GM20000 (cell line): Measurements from ENCODE around the gene ANKS1B.

Experiments
- DNase-seq: peaks from one replicate; pipeline ENCODE4 v3.0.0; 2012; ENCODE audit warnings: low spot score
- TF ChIP-seq, protein P1 (sequence below): IDR thresholded peaks from 2 replicates; pipeline ENCODE4 v1.5.1; 2012; ENCODE audit warnings: mild to moderate bottlenecking, control low read depth; ENCODE audit errors: extremely low read depth, missing control alignments

ANKS1B gene

GRCh38 chr12:98814254-98814653 lies 1170.5 kb downstream of the ANKS1B start:
- no peak for DNase-seq
- TF ChIP-seq, protein P1, sequence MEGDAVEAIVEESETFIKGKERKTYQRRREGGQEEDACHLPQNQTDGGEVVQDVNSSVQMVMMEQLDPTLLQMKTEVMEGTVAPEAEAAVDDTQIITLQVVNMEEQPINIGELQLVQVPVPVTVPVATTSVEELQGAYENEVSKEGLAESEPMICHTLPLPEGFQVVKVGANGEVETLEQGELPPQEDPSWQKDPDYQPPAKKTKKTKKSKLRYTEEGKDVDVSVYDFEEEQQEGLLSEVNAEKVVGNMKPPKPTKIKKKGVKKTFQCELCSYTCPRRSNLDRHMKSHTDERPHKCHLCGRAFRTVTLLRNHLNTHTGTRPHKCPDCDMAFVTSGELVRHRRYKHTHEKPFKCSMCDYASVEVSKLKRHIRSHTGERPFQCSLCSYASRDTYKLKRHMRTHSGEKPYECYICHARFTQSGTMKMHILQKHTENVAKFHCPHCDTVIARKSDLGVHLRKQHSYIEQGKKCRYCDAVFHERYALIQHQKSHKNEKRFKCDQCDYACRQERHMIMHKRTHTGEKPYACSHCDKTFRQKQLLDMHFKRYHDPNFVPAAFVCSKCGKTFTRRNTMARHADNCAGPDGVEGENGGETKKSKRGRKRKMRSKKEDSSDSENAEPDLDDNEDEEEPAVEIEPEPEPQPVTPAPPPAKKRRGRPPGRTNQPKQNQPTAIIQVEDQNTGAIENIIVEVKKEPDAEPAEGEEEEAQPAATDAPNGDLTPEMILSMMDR, result no peak

DNA sequence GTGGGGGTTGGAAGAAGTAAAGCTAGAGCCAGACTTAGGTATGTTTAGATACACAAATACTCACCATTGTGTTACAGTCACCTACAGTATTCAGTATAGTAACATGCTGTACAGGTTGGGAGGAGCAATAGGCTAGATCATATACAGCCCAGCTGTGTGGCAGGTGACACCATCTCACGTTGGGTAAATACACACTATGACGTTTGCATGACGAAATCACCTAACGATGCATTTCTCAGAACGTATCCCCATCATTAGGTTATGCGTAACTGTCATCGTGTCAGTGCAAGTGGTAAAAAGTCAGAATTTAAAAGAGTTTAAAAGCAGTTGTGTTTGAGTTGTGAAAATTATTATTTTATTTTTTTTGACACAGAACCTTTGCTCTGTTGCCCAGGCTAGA lies 1172.5 kb downstream of the ANKS1B start:
- DNase-seq, result no peak

DNA sequence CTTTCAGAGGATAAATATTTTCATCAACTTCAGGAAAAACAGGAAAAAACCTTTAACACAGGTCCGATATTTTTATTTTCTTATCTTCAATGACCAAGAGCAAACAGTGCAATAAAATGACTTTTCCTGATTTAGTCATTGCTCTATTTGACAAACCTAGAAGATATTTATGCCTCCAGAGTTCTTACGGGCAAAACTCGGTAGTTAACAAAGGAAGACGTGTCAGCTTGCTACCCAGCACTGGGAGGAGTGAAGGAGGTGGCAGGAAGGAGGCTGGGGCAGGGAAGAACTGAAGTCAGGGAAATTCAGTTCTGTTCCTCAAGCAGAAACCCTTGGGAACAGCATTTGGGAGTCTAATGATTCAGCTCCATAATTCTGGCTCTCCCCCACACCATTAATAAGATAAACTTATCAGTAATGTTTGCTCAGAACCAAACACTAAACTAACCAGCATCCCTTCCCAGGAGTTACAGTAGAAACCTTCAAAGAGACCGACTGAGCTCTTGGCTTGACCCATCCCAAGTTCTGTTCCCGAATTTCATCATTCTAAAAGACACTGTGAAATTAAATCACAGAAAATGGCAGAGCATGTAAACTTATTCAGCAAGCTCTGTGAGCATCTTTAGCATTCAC lies 1176.4 kb downstream of the ANKS1B start:
- TF ChIP-seq, protein P1, result no peak
- no peak for DNase-seq

More for the DNA sequence above, 1172.5 kb downstream of the ANKS1B start:
- TF ChIP-seq, protein P1, result no peak

GRCh38 chr12:98807187-98807586 lies 1177.5 kb downstream of the ANKS1B start:
- no peak for DNase-seq
- TF ChIP-seq, protein P1, result no peak

DNA sequence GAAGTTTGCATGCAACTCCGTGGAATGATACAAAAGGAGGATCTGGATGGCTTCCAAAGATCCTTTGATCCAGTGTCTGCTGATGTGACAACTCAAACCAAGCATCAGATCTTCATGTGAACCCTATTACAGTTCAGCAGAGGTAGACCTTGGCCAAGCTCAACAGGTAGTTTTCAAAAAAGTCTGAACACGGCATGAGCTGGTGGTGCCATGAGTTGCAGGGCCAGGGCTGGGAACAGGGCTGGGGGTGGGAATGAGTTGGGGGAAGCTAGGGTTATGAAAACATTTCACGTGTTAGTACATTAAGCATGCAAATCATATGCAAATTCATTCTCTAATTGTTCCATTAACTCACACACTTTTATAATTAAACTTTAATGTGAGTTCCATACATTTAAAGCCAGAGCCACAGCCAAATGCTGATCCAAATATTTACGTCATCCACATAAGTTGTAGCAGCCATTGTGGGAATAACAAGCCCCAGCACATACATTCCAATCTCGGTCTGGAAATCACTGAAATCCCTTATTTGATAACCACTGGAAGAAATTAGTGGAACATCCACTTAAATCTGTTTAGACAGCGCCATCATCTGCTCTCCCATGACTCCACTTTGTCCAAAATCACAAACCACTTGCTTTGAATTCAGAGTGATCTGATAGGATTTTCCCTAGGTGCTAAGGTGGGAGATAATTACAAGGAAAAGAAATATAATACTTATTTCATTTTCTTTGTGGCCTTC lies 1181.1 kb downstream of the ANKS1B start:
- no peak for DNase-seq

GRCh38 chr12:98799822-98800221 lies 1184.9 kb downstream of the ANKS1B start:
- TF ChIP-seq, protein P1, result no peak
- DNase-seq, result no peak

More for the DNA sequence above, 1181.1 kb downstream of the ANKS1B start:
- TF ChIP-seq, protein P1, result no peak

DNA sequence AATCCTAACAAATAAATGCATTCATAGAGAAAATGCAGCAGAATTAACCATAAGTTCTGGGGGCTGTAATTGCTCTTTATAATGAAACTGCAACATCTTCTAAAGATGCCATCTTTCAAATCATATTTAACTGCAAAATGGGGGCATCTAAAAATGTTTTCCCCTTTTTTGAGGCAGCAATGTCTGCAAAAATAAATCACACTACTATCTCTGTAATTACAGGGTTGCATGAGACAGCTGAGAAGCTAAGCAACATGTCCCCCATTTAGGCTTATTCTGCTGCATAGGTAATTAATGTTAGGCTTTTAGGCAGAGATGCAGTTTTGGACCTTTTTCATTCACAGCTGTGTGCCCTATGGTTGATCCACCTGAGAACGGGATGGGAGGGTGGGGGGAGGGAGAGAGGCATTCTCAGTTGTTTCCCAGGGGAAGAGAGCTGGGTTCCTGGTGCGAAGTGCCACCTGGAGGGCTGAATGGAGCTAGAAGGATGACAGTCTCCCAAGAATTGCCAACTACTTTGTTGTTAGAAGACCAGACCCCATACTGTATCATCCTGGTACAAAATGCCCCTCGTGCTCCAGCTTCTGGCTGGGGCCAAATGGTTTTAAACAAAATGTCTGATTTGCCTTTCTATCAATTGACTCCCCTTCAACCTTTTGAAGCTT lies 1185.5 kb downstream of the ANKS1B start:
- TF ChIP-seq, protein P1, result no peak
- DNase-seq, result no peak
